22Rv1 (cell line): ENCODE measurements around the gene MFAP2.

Experiments used
- CTCF ChIP-seq: fragments of 450-650 bp; IDR thresholded peaks from 2 replicates; pipeline ENCODE4 v1.5.1; 2017; ENCODE audit warnings: mild to moderate bottlenecking
- ZFX ChIP-seq: fragments of 450-650 bp; IDR thresholded peaks from 2 replicates; pipeline ENCODE4 v1.6.1; 2017; ENCODE audit warnings: antibody characterized with exemption, borderline replicate concordance

DNA sequence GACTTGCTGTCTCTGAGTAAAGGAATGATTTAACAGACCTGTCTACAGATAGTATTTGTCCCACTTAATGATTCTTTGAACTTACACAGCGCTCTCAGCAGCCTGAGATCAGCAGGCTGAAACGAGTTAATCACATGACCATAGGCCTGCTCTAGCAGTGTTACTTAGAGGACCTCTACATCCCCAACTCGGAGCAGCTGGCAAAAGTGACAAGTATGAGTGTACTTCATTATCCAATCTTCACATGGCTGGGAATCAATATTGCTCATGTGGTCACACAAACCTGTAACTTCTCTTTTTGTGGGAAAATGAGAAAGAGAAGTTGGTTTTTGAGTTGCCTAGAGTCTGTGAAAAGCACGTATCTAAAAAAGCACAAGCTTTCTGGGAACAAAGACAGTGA is 42.7 kb upstream of the MFAP2 start:
- TF ChIP-seq CTCF (no peak), ZFX (no peak)
